Colon (tissue), 2 donors: Measurements from ENCODE around the gene FMN1.

ENCODE experiments used
- FAIRE-seq: peaks from 2 replicates; lab custom pipeline; 2012; peaks lifted over from hg19 to GRCh38; lab: Jason Lieb, UNC
- donor health status: control.
- donor health status: control.

Gene FMN1

DNA sequence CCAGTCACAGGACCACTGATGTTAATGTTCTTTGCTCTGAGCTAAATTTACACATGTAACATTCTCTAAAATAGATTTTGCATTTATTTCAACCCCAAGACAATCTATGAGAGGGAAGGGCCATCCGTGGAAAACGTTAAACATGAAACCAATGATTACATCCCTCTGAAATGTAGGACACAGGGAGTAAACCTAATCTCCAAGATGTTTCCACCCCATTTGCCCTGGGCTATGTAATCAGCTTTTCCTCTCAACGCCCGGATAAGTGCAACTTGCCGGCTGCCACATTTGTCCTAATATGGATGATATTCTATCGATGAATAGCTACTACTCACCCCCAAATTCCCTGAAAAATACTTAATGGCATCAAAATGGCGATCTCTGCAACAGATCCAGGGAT is 6.4 kb upstream of the FMN1 start:
- FAIRE-seq: no peak

DNA sequence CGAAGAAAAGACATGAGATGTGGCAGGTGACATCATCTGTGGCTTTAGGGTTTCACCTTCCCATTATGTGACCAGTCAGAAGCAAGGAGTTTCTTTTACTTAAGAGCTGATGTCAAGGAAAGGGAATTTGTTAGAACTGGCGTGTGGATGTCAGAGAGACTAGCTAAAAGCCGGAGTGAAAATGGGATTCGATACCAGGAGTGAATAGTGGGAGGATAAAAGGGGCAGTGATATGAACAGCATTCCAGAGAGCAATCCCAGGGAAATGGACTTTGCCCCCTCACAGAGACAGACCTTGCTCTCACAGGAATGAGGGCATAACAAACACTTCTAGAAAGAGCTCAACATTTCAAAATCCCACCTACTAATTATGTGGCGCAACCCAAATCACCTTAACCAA is 5.9 kb upstream of the FMN1 start:
- FAIRE-seq: no peak

DNA sequence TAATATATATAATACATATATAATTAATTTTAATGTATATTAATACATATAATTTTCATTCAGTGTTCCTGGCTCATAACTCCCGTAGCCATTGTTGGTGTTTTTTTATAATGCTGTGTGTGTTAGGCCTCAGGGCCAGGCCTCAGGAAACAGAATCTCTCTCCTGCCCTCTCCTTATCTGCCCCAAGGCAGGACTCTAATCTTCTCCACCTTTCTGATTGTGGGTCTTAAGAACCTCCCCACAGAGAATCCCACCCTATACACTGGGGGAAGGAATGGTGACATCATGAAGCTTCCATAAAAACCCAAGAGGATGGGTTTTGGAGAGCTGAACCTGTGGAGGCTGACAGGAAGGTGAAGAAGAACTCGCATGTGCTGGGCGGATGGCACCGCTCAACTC is 4.0 kb upstream of the FMN1 start:
- FAIRE-seq: no peak

DNA sequence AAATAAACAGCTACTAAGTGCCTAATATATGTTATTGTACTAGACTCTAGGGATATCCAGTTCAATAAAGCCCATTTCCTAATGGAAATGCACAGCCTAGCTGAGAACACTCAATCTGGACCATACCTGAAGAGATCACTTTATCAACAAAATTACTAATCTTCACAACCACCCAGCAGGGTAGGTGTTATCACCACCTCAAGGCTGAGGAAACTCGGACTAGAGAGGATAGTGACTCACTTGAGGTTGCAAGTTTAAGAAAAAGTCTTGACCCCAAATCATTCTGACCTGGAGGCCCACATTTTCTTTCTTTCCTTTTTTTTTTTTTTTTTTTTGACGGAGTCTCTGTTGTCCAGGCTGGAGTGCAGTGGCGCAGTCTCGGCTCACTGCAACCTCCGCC is 3.1 kb upstream of the FMN1 start:
- no peak for FAIRE-seq

DNA sequence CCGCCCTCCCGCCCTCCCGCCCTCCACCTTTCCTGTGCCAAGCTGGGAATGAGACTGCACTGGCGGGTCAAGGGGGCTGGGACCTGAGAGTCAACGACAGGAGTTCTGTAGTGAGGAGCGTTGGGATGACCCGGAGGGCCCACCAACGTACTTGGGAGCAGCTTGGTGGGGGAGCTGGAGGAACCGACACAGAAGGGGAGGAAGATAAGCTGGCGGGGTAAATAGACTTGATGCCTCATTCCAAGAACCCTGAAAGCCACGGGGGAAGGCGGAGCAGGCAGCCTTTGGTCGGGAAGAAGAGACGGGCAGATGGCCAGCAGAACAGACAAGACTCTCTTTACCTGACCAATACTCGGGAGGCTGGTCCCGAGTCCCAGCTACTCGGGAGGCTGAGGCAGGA is 277 bp downstream of the FMN1 start:
- no peak for FAIRE-seq

DNA sequence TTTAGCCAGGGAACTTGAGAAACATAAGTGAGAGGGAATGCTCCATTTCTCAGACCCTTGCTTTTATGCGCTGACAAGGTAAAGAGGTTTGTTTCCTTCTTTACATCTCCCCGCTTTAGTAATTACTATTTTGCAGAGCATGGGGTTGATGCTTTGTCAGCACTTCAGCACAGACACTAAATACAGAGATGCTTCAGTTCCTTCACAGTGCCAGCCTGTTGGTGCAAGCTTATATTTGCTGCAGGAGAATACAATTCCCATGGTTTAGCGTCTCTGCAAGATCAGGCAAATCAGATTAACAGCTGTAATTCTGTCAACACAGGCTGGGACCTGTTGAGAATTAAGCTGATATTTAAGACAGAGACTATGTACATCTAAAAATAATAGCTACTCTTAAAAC is 2.9 kb downstream of the FMN1 start:
- no peak for FAIRE-seq

DNA sequence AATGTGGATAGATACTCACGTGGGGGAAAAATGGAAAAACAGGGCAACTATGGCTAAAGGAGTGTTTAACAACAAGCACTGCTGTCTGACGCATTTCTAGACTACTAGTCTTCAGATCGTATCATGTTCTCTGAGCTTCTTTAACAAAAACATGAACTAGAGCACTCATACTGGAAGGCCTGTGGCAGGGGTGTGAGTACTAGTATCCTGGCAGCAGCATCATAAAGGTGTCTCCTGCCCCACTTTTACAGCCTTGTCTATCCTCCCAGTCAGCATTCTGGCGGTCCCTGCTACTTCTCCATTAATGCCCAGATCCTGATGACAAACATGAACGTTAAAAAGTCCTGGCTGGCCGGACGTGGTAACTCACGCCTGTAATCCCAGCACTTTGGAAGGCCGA is 4.0 kb downstream of the FMN1 start:
- no peak for FAIRE-seq

DNA sequence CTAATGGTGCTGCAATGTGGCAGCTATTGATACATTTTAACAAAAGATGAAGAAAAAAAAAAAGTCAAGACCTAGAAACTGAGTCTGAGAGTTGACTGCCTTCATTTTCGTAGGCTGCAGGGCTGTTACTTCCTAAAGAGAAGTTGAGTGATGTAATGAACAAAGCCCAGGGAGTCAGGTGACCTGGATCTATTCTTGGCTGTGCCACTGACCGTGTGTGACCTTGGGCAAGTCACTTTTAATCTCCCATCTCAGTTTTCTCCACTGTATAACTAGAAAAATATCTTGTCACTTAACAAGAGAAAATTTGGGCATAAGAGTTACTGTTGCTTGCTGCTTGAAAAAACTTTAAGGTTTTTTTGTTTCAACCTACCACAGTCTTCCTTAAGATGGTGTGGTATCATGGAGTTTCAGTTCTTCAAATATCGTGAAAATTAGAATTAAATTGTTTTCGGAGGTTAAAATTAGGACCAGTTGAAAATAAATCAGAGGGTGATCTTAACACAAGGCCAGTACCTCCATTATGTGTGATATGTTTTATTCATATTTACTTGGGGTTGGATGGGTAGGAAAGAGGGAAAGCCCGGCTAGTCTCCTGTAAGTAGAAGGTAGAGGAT is 5.8 kb downstream of the FMN1 start:
- no peak for FAIRE-seq

DNA sequence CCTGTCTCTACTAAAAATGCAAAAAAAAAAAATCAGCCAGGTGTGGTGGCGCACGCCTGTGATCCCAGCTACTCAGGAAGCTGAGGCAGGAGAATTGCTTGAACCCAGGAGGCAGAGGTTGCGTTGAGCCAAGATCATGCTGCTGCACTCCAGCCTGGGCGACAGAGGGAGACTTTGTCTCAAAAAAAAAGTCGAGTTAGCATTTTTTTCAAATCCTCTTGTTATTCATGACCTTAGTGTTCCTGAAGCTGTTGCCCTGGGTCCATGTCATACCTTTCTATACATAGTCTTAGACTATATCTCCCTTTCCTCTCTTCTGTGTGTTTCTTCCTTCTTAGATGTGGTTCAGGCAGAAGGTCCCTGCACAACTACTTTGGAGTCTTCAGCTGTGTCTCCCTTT is 6.4 kb downstream of the FMN1 start:
- no peak for FAIRE-seq

DNA sequence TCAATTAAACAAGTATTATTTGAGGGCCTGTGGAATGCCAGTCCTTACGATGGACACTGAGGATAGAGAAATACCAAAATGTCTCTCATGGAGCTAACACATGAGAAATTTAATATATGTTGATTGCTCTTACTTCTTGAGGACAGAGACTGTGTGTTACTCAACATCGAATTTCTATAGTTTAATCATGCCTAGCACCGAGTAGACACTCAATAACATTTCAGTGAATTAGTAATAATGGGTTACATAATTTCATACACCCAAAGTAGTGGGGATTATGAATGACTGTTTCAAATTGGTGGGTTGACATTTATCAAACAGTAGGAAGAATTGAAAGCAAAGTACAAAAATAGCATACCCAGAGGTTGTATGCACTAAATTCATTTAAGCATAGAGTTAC is 11.2 kb downstream of the FMN1 start:
- no peak for FAIRE-seq

DNA sequence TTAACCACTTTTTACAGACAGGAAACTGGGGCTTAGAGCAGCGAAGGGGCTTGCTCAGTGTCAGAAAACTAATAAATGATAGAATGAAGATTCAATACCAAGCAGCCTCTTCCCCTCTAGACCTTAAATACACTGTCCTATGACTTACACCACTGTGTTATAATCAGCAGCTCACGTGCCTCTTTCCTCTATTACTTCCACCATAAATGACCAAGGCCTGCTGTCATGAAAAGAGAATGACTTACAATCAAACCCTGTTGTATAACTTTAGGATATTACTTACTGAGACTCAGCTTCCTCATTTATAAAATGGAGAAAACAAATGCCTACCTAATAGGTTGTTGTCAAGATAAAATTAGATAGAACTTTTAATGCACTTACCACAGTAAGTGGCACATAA is 11.6 kb downstream of the FMN1 start:
- FAIRE-seq: no peak

DNA sequence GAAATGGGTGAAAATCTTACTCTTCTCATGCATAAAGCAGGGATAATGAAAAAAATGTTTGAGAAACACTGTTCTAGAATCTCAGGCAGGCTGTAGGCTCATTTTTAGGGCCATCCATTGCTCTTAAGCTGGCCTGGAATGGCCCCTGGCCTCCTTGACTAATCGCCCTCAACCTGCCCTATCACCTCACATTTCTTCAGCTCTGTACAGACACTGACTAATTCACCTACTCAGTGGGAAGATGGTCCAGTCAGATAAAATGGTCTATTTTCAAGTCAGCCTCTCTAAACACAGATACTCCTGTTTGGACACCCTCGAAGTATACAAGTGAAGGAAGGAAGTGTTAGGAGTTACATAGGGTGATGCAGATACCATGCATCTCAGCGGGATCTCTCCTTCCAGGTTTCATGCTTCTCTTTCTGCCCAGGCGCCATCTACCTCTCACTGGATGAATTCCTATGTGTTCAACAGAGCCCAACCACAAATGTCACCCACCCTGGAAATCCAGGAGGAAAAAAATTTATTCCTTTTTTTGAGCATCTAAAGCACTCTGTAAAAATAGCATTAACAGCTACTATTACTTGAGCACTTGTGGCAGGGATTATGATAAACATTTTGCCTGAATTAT is 12.1 kb downstream of the FMN1 start:
- no peak for FAIRE-seq

DNA sequence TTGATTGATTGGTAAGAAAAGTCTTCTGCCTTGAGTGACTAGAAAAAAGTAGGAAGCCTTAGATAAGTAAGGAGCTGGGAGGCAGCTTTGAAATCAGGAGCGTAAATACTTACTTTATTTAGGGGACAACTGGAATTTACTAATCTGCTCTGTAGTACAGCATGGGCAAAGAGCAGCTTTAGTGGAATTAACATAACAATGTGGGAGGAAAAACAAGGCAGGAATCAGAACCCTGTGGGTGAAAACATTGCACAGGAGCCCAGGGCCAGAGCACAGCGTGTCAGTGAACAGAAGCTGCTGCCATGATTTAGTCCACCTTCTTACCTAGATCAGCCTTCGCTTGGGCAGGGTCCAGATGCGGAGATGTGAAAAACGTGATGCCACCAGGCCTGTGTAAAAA is 14.6 kb downstream of the FMN1 start:
- FAIRE-seq: no peak

DNA sequence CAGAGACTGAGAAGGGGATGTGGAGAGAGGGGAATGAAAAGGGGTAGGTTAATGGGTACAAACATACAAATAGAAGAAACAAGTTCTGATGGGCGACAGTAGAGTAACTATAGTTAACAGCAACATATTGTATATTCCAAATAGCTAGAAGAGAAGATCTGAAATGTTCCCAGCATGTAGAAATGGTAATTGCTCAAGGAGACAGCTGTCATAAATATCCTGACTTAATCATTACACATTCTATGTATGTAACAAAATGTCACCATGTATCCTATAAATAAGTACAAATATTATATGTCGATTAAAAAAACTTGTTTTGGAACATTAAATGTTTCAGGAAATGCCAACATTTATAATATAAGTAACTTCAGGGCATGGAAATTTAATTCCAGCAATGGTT is 23.3 kb downstream of the FMN1 start:
- no peak for FAIRE-seq

DNA sequence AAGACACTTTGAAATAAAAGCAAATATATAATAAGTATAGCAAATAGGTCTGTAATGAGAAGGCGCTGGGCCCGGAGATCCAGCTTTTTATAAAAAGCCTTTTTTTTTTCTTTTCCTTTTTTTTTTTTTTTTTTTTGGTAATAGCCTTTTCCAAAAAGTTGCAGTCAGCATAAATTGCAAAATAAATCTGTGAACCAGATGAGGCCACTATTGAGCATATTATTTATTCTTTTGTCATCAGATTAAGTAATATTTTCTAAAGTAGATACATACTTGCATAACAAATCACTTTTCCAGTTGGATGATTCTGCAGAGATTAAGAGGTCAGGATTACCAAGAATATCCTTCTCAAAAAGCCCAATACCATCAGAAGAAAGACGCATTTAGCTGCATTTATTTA is 24.9 kb downstream of the FMN1 start:
- no peak for FAIRE-seq

DNA sequence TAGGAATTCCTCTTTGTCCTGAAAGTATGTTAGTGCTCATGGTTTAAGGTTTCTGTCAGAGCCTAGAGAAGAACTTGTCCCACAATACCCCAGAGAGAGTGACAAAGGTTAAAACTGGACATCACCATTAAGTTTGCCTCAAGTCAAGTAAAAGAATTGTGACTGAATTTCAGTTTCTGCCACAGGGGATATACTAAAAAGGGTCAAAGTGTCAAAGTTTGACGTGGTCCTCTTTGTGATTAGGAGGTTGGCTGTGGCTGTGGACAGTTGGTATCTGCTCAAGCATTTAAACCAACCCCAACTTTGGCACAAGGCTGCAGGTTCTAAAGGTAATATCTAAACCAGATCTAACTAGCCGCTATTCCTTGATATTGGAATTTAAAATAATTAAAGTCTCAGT is 26.1 kb downstream of the FMN1 start:
- no peak for FAIRE-seq

DNA sequence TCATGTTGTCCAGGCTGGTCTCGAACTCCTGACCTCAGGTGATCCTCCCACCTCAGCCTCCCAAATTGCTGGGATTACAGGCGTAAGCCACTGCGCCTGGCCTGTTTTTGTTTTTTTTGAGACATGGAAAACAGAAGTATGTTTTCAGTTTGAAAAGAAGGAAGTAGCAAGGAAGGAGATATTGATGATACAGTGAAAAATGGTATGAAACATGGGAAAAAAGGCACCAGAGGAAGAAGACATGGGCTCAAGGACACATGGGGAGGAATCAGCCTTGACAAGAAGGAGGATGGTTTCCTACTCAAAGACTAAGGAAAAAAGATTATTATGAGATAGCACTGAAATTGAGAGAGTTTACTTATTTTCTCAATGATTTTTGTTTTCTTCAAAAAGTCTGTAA is 30.7 kb downstream of the FMN1 start:
- no peak for FAIRE-seq

DNA sequence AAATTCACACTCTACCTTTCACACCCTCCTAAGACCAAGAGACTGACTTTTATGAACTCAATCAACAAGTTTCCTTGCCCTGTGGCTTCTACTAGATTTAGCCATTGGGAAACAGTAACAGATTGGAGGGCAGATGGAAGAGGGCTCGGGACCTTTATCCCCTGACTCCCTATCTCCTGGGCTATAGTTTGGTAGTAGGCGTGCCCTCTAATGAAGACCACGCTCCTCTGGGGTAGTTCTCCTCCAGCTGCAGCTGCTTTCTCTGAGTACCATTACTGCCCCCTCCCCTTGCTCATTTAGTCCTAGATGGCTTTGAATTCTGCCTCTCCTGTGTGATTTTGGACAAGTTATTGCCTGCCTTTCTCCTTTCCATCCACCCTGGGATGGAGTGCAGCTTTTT is 33.3 kb downstream of the FMN1 start:
- no peak for FAIRE-seq

DNA sequence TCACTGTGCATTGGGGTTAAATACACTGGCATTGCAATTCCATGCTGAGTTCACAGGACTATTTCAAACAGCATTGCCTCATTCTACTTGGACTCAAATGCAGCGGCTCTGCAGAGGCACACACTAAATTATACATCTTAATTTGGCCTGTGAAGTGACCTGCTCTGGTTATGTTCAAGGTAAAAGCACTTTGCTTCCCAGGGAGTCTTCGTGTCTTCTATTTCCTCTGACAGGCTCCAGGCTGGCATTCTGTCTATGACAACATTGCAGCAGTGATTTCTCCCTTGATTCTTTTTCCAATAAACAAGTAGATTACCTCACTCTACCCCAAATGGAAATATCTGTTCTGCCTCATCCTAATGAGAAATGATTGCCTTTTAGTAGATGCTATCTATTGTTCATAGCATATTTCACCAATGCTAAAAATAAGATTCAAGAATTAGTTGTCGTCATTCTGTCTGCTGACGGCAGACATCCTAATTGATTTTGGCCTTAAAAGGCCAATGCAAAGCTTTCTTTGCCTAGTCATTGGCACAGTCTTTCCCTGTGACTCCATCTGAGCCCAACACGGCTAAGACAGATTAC is 33.8 kb downstream of the FMN1 start:
- FAIRE-seq: no peak

DNA sequence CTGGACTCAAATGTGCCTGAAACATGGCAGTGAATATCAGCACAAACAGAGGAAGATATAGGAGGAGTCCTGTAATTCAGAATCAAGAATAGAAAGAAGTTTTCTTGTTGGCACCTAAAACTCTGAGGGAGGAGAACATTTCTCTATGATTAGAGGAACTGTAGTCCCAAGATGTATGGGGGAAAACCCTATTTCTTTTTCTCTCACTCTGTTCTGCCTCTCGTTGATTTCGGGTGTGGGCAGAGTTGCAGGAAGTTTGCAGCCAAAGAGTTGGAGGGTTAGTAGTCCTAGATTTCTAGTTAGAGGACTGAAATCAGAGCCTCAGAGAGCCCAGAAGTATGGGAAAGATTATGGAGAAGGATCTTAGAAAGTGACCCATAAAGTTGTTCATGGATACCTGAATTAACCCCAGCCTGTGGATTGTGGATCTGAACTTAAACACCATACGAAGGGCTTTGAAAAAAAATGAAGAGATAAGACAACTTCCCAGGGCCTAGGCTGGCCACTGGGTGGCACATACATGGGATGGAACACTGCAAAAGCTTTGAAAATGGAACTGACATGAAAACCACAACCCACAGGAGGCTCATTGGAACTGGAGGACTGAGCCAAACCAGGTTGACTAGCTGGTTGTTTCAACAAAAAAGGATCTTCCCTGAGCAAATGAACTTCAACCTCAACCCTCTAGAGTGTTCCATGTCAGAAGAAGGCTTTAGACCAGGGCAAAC is 34.6 kb downstream of the FMN1 start:
- no peak for FAIRE-seq

DNA sequence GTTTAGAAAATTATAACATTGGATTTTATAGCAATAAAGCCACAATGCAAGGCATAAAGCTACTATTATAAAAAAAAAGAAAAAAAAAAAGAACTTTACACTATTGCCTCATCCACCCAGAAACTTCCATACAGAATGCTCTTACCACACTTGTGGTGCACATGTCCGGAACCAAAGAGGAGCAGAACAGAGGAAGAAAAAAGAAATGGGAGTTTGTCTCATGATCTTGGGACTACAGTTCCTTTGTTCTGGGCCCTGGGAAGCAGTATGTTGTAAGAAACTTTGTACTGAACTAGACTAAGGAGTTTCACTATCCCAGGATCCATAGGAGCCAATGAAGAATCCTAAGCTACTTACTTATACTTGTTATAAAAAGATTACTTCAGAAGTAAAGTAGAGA is 36.1 kb downstream of the FMN1 start:
- no peak for FAIRE-seq

DNA sequence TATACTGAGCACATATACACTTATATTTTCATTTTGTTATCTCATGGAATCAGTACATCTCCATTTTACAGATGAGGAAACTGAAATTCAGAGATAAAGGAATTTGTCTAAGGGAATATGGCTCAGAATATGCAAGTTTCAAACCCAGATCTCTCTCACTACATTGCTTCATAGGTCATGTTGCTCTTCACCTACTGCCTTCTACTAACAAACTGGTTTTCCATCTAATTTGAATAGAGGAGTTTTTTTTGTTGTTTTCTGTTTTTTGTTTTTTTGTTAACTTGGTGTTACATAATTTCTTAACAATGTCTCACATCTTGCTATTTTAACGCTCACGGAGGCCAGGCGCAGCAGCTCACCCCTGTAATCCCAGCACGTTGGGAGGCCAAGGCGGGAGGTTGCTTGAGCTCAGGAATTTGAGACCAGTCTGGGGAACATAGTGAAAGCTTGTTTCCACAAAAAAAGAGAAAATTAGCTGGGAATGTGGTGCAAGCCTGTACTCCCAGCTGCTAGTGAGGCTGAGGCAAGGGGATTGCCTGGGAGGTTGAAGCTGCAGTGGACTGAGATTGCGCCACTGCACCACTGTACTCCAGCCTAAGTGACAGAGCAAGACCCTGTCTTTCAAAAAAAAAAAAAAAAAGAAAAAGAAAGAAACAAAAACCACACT is 37.0 kb downstream of the FMN1 start:
- FAIRE-seq: no peak
